Fibroblast of lung (primary cell): Measurements from ENCODE around the gene LARP6. TPM values are rescaled to one million over a fixed set of nuclear protein-coding genes. Genes with fewer than 3 reads are reported as not detected.
A peak's percentile ranks its signal among the peaks of the same experiment; 100 is the strongest.

Experiments used
- DNase-seq, 2 donors: peaks; one replicate each; pipeline versions ENCODE4 v3.0.0 to v3.0.0-alpha.2; 2010; ENCODE audit warnings: low read depth in 2 of 2
- H2AFZ ChIP-seq: 2 replicates; pipeline ENCODE4 v1.5.1; 2012; ENCODE audit warnings: low read length, control low read depth, inconsistent platforms
- H3K27ac ChIP-seq: 2 replicates; pipeline ENCODE4 v1.5.1; 2011; ENCODE audit warnings: low read length, control low read depth; ENCODE audit not compliant: insufficient read depth
- H3K27me3 ChIP-seq: 2 replicates; pipeline ENCODE4 v1.5.1; 2011; ENCODE audit warnings: mild to moderate bottlenecking, low read length; ENCODE audit not compliant: control insufficient read depth, insufficient read depth
- H3K36me3 ChIP-seq: 2 replicates; pipeline ENCODE4 v1.5.1; 2011; ENCODE audit warnings: low read length; ENCODE audit not compliant: control insufficient read depth, insufficient read depth
- H3K4me1 ChIP-seq: 2 replicates; pipeline ENCODE4 v1.5.1; 2011; ENCODE audit warnings: low read length; ENCODE audit not compliant: control insufficient read depth, insufficient read depth; ENCODE audit errors: extremely low read depth
- H3K4me2 ChIP-seq: 2 replicates; pipeline ENCODE4 v1.5.1; 2011; ENCODE audit warnings: low read length, control low read depth; ENCODE audit not compliant: insufficient read depth; ENCODE audit errors: extremely low read depth
- H3K4me3 ChIP-seq, 4 experiments: fragments of 200-600 bp in 1 of 4; sonication (generic) in 1 of 4; replicated peaks in 1 of 4; 2 replicates each; pipeline ENCODE4 v1.5.1; 2011 to 2016; ENCODE audit warnings: low read length in 4 of 4, low read depth in 3 of 4, mild to moderate bottlenecking in 3 of 4, control low read depth in 2 of 4, inconsistent platforms in 1 of 4, mixed read lengths in 1 of 4; ENCODE audit not compliant: insufficient read depth in 1 of 4; ENCODE audit errors: control extremely low read depth in 1 of 4
- H3K79me2 ChIP-seq: 2 replicates; pipeline ENCODE4 v1.5.1; 2012; ENCODE audit warnings: mild to moderate bottlenecking, low read length, inconsistent platforms; ENCODE audit not compliant: control insufficient read depth, insufficient read depth
- H3K9ac ChIP-seq: 2 replicates; pipeline ENCODE4 v1.5.1; 2011; ENCODE audit warnings: mild to moderate bottlenecking, low read length, control low read depth; ENCODE audit not compliant: insufficient read depth
- H3K9me3 ChIP-seq: 2 replicates; pipeline ENCODE4 v1.5.1; 2012; ENCODE audit warnings: low read depth, low read length; ENCODE audit not compliant: control insufficient read depth, insufficient read depth
- H4K20me1 ChIP-seq: 2 replicates; pipeline ENCODE4 v1.5.1; 2011; ENCODE audit warnings: low read length; ENCODE audit not compliant: control insufficient read depth, insufficient read depth; ENCODE audit errors: extremely low read depth
- CTCF ChIP-seq, 2 donors: IDR thresholded peaks in 1 of 2; conservative IDR thresholded peaks in 1 of 2; 1 replicate in 1 of 2; 2 replicates in 1 of 2; pipeline ENCODE4 v1.5.1; 2011 to 2012; ENCODE audit warnings: low read length in 2 of 2, control low read depth in 1 of 2, inconsistent platforms in 1 of 2, low read depth in 1 of 2, mild to moderate bottlenecking in 1 of 2
- EZH2 ChIP-seq: IDR thresholded peaks from 2 replicates; pipeline ENCODE4 v1.5.1; 2012; ENCODE audit warnings: low read length, control low read depth, mild to moderate bottlenecking; ENCODE audit errors: missing control alignments
- polyA plus RNA-seq, 2 donors: library from polyadenylated mRNA; depleted of rRNA in 1 of 2; stranded (reverse) in 1 of 2; unstranded in 1 of 2; fragments of >200 nt; gene quantifications; 2 replicates each; pipeline ENCODE4 v1.2.1, GENCODE V29; 2011 to 2012; ENCODE audit warnings: missing spikeins in 1 of 2
- total RNA-seq: library from RNA; depleted of rRNA; stranded (reverse); fragments of >200 nt; gene quantifications from 2 replicates; pipeline ENCODE4 v1.2.1, GENCODE V29; 2014

The LARP6 gene
- total and polyA plus RNA-seq, 2 donors (not counting 1 experiment from before 2014, with no cell fraction given) = 108 to 160 TPM

- no peak overlapping the region for H3K4me3 ChIP-seq
- H3K9me3 ChIP-seq = no peaks in the 10 kb centered on the region
- no peaks in the 10 kb centered on the region for H3K27me3 ChIP-seq
- H3K4me1 ChIP-seq = peaks cover 49% of the 10 kb centered on the region
- no peaks in the 10 kb centered on the region for H3K36me3 ChIP-seq
- TF ChIP-seq CTCF (conservative IDR thresholded peaks at IDR 0.05 in 1 of 2, IDR thresholded peaks at IDR 0.05 in 1 of 2; ENCODE audit: low read depth in 1 of 2, low read length in 2 of 2) (no peak), EZH2 (no peak)
- no peak overlapping the region for H3K4me2 ChIP-seq
- no peaks in the 10 kb centered on the region for H4K20me1 ChIP-seq
- peaks cover 5% of the 10 kb centered on the region for H3K79me2 ChIP-seq
- DNase-seq = no peak
- H3K27ac ChIP-seq = peak overlapping the region; percentile 44
- H3K9ac ChIP-seq = no peak overlapping the region
- no peak overlapping the region for H2AFZ ChIP-seq
These were observed 62.7 kb downstream of the LARP6 start for GRCh38 chr15:70791259-70791658.

GRCh38 chr15:70789213-70789612 lies 64.7 kb downstream of the LARP6 start:
- H3K36me3 ChIP-seq = no peaks in the 10 kb centered on the region
- peak in 1 of 2 donors; percentile 77 for DNase-seq
- H3K79me2 ChIP-seq = peaks cover 5% of the 10 kb centered on the region
- H2AFZ ChIP-seq = no peak overlapping the region
- no peaks in the 10 kb centered on the region for H3K9me3 ChIP-seq
- H3K4me3 ChIP-seq = no peak overlapping the region
- no peak overlapping the region for H3K9ac ChIP-seq
- no peaks in the 10 kb centered on the region for H4K20me1 ChIP-seq
- no peaks in the 10 kb centered on the region for H3K27me3 ChIP-seq
- no peak overlapping the region for H3K4me2 ChIP-seq
- no peak for TF ChIP-seq CTCF (conservative IDR thresholded peaks at IDR 0.05 in 1 of 2, IDR thresholded peaks at IDR 0.05 in 1 of 2; ENCODE audit: low read depth in 1 of 2, low read length in 2 of 2)
- no peak for TF ChIP-seq EZH2
- H3K27ac ChIP-seq = peak overlapping the region; percentile 60
- peaks cover 39% of the 10 kb centered on the region for H3K4me1 ChIP-seq

- no peak for TF ChIP-seq CTCF (conservative IDR thresholded peaks at IDR 0.05 in 1 of 2, IDR thresholded peaks at IDR 0.05 in 1 of 2; ENCODE audit: low read depth in 1 of 2, low read length in 2 of 2)
- no peak for TF ChIP-seq EZH2
- Histone ChIP-seq H3K4me1 (peaks cover 37% of the 10 kb centered on the region), H3K4me3 (no peak overlapping the region), H3K27me3 (no peaks in the 10 kb centered on the region), H3K27ac (peak overlapping the region; percentile 60), H3K36me3 (no peaks in the 10 kb centered on the region), H3K9ac (peak overlapping the region; percentile 14), H3K4me2 (peak overlapping the region; percentile 13), H3K9me3 (no peaks in the 10 kb centered on the region), H4K20me1 (no peaks in the 10 kb centered on the region), H3K79me2 (no peaks in the 10 kb centered on the region), H2AFZ (no peak overlapping the region)
- DNase-seq = peak; percentile 78 to 83
These were observed 65.6 kb downstream of the LARP6 start for GRCh38 chr15:70788114-70789049.
